Liver (tissue), 9 donors: ENCODE results near the gene CLASP2. TPM values are rescaled to one million over a fixed set of nuclear protein-coding genes. Genes with fewer than 3 reads are reported as not detected.

Source experiments
- DNase-seq: peaks from one replicate; pipeline ENCODE4 v3.0.0-alpha.2; 2017; ENCODE audit warnings: low spot score
- H3K27ac ChIP-seq, 2 donors: one replicate each; pipeline ENCODE4 v1.7.0; 2013; ENCODE audit warnings: inconsistent platforms in 2 of 2, low read length in 2 of 2, control low read depth in 1 of 2, low read depth in 1 of 2, mild to moderate bottlenecking in 1 of 2
- H3K27me3 ChIP-seq, 4 donors: one replicate each; pipeline versions ENCODE4 v1.6.1 to v1.7.0; 2013; ENCODE audit warnings: low read length in 3 of 4, inconsistent platforms in 1 of 4, mild to moderate bottlenecking in 1 of 4, moderate library complexity in 1 of 4; ENCODE audit not compliant: control insufficient read depth in 4 of 4, insufficient read depth in 4 of 4
- H3K36me3 ChIP-seq, 4 donors: one replicate each; pipeline versions ENCODE4 v1.6.1 to v1.7.0; 2013; ENCODE audit warnings: low read length in 3 of 4, mild to moderate bottlenecking in 3 of 4, low read depth in 1 of 4, moderate library complexity in 1 of 4; ENCODE audit not compliant: control insufficient read depth in 4 of 4, insufficient read depth in 3 of 4
- H3K4me1 ChIP-seq, 4 donors: one replicate each; pipeline versions ENCODE4 v1.6.1 to v1.7.0; 2013; ENCODE audit warnings: low read length in 3 of 4, mild to moderate bottlenecking in 3 of 4, moderate library complexity in 1 of 4; ENCODE audit not compliant: control insufficient read depth in 4 of 4, insufficient read depth in 4 of 4
- H3K4me3 ChIP-seq, 3 donors: one replicate each; pipeline versions ENCODE4 v1.6.1 to v1.7.0; 2013; ENCODE audit warnings: low read length in 3 of 3, control low read depth in 1 of 3, low read depth in 1 of 3, mild to moderate bottlenecking in 1 of 3
- H3K9ac ChIP-seq, 2 donors: one replicate each; pipeline ENCODE4 v1.7.0; 2013; ENCODE audit warnings: low read length in 2 of 2, mild to moderate bottlenecking in 2 of 2, moderate library complexity in 2 of 2, control low read depth in 1 of 2, low read depth in 1 of 2
- H3K9me3 ChIP-seq, 4 donors: one replicate each; pipeline versions ENCODE4 v1.6.1 to v1.7.0; 2013; ENCODE audit warnings: low read length in 3 of 4; ENCODE audit not compliant: control insufficient read depth in 4 of 4
- ATF3 ChIP-seq: IDR thresholded peaks from 2 replicates; pipeline ENCODE4 v1.6.1; 2016; ENCODE audit warnings: antibody characterized with exemption
- CTCF ChIP-seq: fragments of 150-350 bp; IDR thresholded peaks from 2 replicates; pipeline ENCODE4 v1.5.1; 2017; ENCODE audit warnings: improper control_type of control experiment, low read depth, low read length; ENCODE audit not compliant: missing input control
- EGR1 ChIP-seq, 2 donors: IDR thresholded peaks; 2 replicates each; pipeline ENCODE4 v1.6.1; 2016 to 2018; ENCODE audit warnings: antibody characterized with exemption in 2 of 2, low read depth in 2 of 2
- FOXA1 ChIP-seq: IDR thresholded peaks from 2 replicates; pipeline ENCODE4 v1.6.1; 2016; ENCODE audit warnings: antibody characterized with exemption
- FOXA2 ChIP-seq: IDR thresholded peaks from 2 replicates; pipeline ENCODE4 v1.6.1; 2016; ENCODE audit warnings: antibody characterized with exemption
- GABPA ChIP-seq, 2 donors: IDR thresholded peaks in 1 of 2; conservative IDR thresholded peaks in 1 of 2; 2 replicates each; pipeline ENCODE4 v1.6.1; 2016; ENCODE audit warnings: antibody characterized with exemption in 2 of 2, mild to moderate bottlenecking in 1 of 2, moderate library complexity in 1 of 2
- HNF4A ChIP-seq, 2 donors: conservative IDR thresholded peaks; 2 replicates each; pipeline ENCODE4 v1.6.1; 2016; ENCODE audit warnings: antibody characterized with exemption in 2 of 2, mild to moderate bottlenecking in 2 of 2
- HNF4G ChIP-seq: IDR thresholded peaks from 2 replicates; pipeline ENCODE4 v1.6.1; 2016; ENCODE audit warnings: antibody characterized with exemption
- JUND ChIP-seq, 2 donors: IDR thresholded peaks; 2 replicates each; pipeline ENCODE4 v1.6.1; 2016; ENCODE audit warnings: antibody characterized with exemption in 2 of 2
- MAX ChIP-seq: IDR thresholded peaks from 2 replicates; pipeline ENCODE4 v1.6.1; 2016; ENCODE audit warnings: antibody characterized with exemption
- NR2F2 ChIP-seq: IDR thresholded peaks from 2 replicates; pipeline ENCODE4 v1.6.1; 2016; ENCODE audit warnings: antibody characterized with exemption
- RAD21 ChIP-seq, 2 donors: IDR thresholded peaks; 2 replicates each; pipeline ENCODE4 v1.6.1; 2016; ENCODE audit warnings: antibody characterized with exemption in 2 of 2, mild to moderate bottlenecking in 2 of 2
- REST ChIP-seq: IDR thresholded peaks from 2 replicates; pipeline ENCODE4 v1.6.1; 2016; ENCODE audit warnings: antibody characterized with exemption, mild to moderate bottlenecking
- RXRA ChIP-seq, 2 donors: IDR thresholded peaks; 2 replicates each; pipeline ENCODE4 v1.6.1; 2017 to 2018; ENCODE audit warnings: antibody characterized with exemption in 2 of 2, mild to moderate bottlenecking in 1 of 2
- SP1 ChIP-seq: IDR thresholded peaks from 2 replicates; pipeline ENCODE4 v1.6.1; 2018; ENCODE audit warnings: antibody characterized with exemption, mild to moderate bottlenecking
- TAF1 ChIP-seq: conservative IDR thresholded peaks from 2 replicates; pipeline ENCODE4 v1.6.1; 2016; ENCODE audit warnings: antibody characterized with exemption, mild to moderate bottlenecking
- ZBTB33 ChIP-seq: IDR thresholded peaks from 2 replicates; pipeline ENCODE4 v1.6.1; 2016; ENCODE audit warnings: antibody characterized with exemption
- WGBS: extraction: QIAGEN DNeasy Blood & Tissue Kit; methylation state at CpG from one replicate; pipeline ENCODE4 v1.1.7; 2013; 5-methylcytosine and 5-hydroxymethylcytosine counted together
- polyA plus RNA-seq, 2 donors: library from polyadenylated mRNA; stranded (reverse) in 1 of 2; unstranded in 1 of 2; fragments of 200-250 nt in 1 of 2; fragments of >200 nt in 1 of 2; fragmentation: Nextera tagmentation in 1 of 2; extraction: Ambion mirVana in 1 of 2; gene quantifications; one replicate each; pipeline versions ENCODE4 v1.2.1 to v1.2.3, GENCODE V29; 2013 to 2015
- total RNA-seq, 2 donors: library from RNA; depleted of rRNA; stranded (reverse); fragments of >200 nt; gene quantifications; one replicate each; pipeline ENCODE4 v1.2.3, GENCODE V29; 2014
- donor health status: healthy.
- donor health status: healthy.
- donor health status: healthy.
- donor health status: healthy.
- donor health status: healthy.

CLASP2 gene
- total and polyA plus RNA-seq, 4 donors: 3.7 to 27.6 (median 17.3) TPM

- 94% methylated on average over 1 of the region's 1 CpG for WGBS
- Histone ChIP-seq H3K4me3 (no peak overlapping the region), H3K9ac (no peak overlapping the region), H3K27ac (no peak overlapping the region), H3K27me3 (no peaks in the 10 kb centered on the region), H3K36me3 (peaks cover 0 to 5% (median 2%) of the 10 kb centered on the region in 4 donors), H3K9me3 (peaks cover 0 to 3% (median 0%) of the 10 kb centered on the region in 4 donors), H3K4me1 (no peaks in the 10 kb centered on the region)
- DNase-seq: no peak
- no peak for TF ChIP-seq FOXA1
- no peak for TF ChIP-seq SP1
- TF ChIP-seq RXRA (IDR thresholded peaks at IDR 0.05): no peak
- TF ChIP-seq REST: no peak
- no peak for TF ChIP-seq EGR1 (IDR thresholded peaks at IDR 0.05; ENCODE audit: low read depth in 2 of 2)
- no peak for TF ChIP-seq NR2F2
- no peak for TF ChIP-seq MAX
- no peak for TF ChIP-seq GABPA (IDR thresholded peaks at IDR 0.05 in 1 of 2, conservative IDR thresholded peaks at IDR 0.05 in 1 of 2)
- TF ChIP-seq HNF4G: no peak
- TF ChIP-seq JUND (IDR thresholded peaks at IDR 0.05): no peak
- no peak for TF ChIP-seq ZBTB33
- TF ChIP-seq RAD21 (IDR thresholded peaks at IDR 0.05): no peak
- TF ChIP-seq TAF1: no peak
- no peak for TF ChIP-seq FOXA2
- TF ChIP-seq CTCF: no peak
- no peak for TF ChIP-seq ATF3
Measured at GRCh38 chr3:33521736-33522135, 196.3 kb downstream of the CLASP2 start.

- H3K9me3 ChIP-seq: no peaks in the 10 kb centered on the region
- H3K27me3 ChIP-seq: no peaks in the 10 kb centered on the region
- H3K9ac ChIP-seq: no peak overlapping the region
- no peak overlapping the region for H3K4me3 ChIP-seq
- peaks cover 3 to 10% (median 4%) of the 10 kb centered on the region in 4 donors for H3K36me3 ChIP-seq
- H3K27ac ChIP-seq: no peak overlapping the region
- DNase-seq: no peak
- H3K4me1 ChIP-seq: no peaks in the 10 kb centered on the region
- 97% methylated on average over 6 of the region's 6 CpGs for WGBS
- TF ChIP-seq HNF4A (conservative IDR thresholded peaks at IDR 0.05): no peak
- no peak for TF ChIP-seq HNF4G
- TF ChIP-seq MAX: no peak
- TF ChIP-seq TAF1: no peak
- TF ChIP-seq FOXA1: no peak
- TF ChIP-seq NR2F2: no peak
- no peak for TF ChIP-seq RXRA (IDR thresholded peaks at IDR 0.05)
- no peak for TF ChIP-seq GABPA (IDR thresholded peaks at IDR 0.05 in 1 of 2, conservative IDR thresholded peaks at IDR 0.05 in 1 of 2)
- TF ChIP-seq ATF3: no peak
- no peak for TF ChIP-seq EGR1 (IDR thresholded peaks at IDR 0.05; ENCODE audit: low read depth in 2 of 2)
- TF ChIP-seq ZBTB33: no peak
- TF ChIP-seq FOXA2: no peak
- no peak for TF ChIP-seq RAD21 (IDR thresholded peaks at IDR 0.05)
- no peak for TF ChIP-seq CTCF
Measured at GRCh38 chr3:33513262-33513863, 204.7 kb downstream of the CLASP2 start.
